OCI-LY1 (cell line): Measurements from ENCODE around the gene KCNK7.

Experiments used
- EZH2 ChIP-seq: fragments of 200-600 bp; sonication (generic), shearing (Covaris generic); IDR thresholded peaks from 2 replicates; pipeline ENCODE4 v1.8.0; 2017; ENCODE audit warnings: borderline replicate concordance, mixed run types, mild to moderate bottlenecking, antibody characterized with exemption, low read length, moderate library complexity, mixed read lengths
- TF ChIP-seq, protein P1 (sequence below): fragments of 200-600 bp; sonication (generic), shearing (Covaris generic); IDR thresholded peaks from 2 replicates; pipeline ENCODE4 v1.5.1; 2017; ENCODE audit warnings: mild to moderate bottlenecking, antibody characterized with exemption, low read length, moderate library complexity, mixed read lengths

DNA sequence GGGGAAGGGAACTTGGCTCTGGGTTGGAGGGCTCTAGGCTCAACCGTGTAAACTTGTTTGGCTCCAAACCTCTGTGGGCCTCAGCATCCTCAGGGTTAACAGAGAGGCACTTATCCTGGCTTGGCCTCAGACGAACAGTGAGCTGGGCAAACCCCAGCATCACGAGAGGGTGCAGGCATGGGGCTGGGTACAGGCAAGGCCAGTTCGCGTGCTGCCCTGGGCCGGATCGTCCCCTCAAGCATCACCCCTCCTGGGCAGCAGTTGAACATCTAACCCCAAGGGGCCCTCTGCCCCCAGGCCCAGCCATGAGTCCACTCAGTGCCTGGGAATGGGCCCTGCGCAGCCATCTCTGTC lies 17.9 kb downstream of the KCNK7 start:
- TF ChIP-seq, protein P1, sequence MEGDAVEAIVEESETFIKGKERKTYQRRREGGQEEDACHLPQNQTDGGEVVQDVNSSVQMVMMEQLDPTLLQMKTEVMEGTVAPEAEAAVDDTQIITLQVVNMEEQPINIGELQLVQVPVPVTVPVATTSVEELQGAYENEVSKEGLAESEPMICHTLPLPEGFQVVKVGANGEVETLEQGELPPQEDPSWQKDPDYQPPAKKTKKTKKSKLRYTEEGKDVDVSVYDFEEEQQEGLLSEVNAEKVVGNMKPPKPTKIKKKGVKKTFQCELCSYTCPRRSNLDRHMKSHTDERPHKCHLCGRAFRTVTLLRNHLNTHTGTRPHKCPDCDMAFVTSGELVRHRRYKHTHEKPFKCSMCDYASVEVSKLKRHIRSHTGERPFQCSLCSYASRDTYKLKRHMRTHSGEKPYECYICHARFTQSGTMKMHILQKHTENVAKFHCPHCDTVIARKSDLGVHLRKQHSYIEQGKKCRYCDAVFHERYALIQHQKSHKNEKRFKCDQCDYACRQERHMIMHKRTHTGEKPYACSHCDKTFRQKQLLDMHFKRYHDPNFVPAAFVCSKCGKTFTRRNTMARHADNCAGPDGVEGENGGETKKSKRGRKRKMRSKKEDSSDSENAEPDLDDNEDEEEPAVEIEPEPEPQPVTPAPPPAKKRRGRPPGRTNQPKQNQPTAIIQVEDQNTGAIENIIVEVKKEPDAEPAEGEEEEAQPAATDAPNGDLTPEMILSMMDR = no peak
- TF ChIP-seq EZH2 = no peak
